Activated T-helper 2 cell treated with anti-CD3 and anti-CD28 coated beads, Interferon-gamma antibody, Interleukin-2, Interleukin-4, amounts not matched to agents 10 μg/mL and 5 μg/mL and 100 μg/mL, durations not matched to agents 14 hours and 24 hours and 36 hours (primary cell): ENCODE data around the gene HHAT. TPM values are rescaled to one million over a fixed set of nuclear protein-coding genes. Genes with fewer than 3 reads are reported as not detected.

Experiments
- DNase-seq: peaks from one replicate; pipeline ENCODE4 v3.0.0; 2021; ENCODE audit warnings: low spot score
- H3K27ac Mint-ChIP-seq: one replicate; pipeline ENCODE4 v1.8.0; 2021; ENCODE audit warnings: mixed read lengths
- H3K27me3 Mint-ChIP-seq: one replicate; pipeline ENCODE4 v1.8.0; 2021; ENCODE audit warnings: low read depth, mixed read lengths
- H3K36me3 Mint-ChIP-seq: one replicate; pipeline ENCODE4 v1.8.0; 2021; ENCODE audit warnings: low read depth, mixed read lengths
- H3K4me1 Mint-ChIP-seq: one replicate; pipeline ENCODE4 v1.8.0; 2021; ENCODE audit warnings: low read depth, mixed read lengths
- H3K4me3 Mint-ChIP-seq: one replicate; pipeline ENCODE4 v1.8.0; 2021; ENCODE audit warnings: low read depth, mild to moderate bottlenecking, moderate library complexity, mixed read lengths
- H3K9me3 Mint-ChIP-seq: one replicate; pipeline ENCODE4 v1.8.0; 2021; ENCODE audit warnings: mixed read lengths
- intact Hi-C: fragments of 100-400 bp; cut with micrococcal nuclease; formaldehyde crosslinking; loops from one replicate; pipeline ENCODE4 v1.15.1; 2023
- total RNA-seq: library from RNA; stranded (reverse); gene quantifications from 2 replicates; pipeline ENCODE4 v1.2.3, GENCODE V29; 2022

Gene HHAT
- total RNA-seq, 1 donor from 2014 or later: 0.43 TPM

- H3K4me1 Mint-ChIP-seq: peaks cover 21% of the 10 kb centered on the region
- no peak overlapping the region for H3K27ac Mint-ChIP-seq
- H3K36me3 Mint-ChIP-seq: no peaks in the 10 kb centered on the region
- intact Hi-C loops: loop anchor here (5.0 to 10.0 kb wide), 2 partner anchors 233 to 250 kb away; no protein-coding TSS in a partner anchor
- H3K9me3 Mint-ChIP-seq: no peaks in the 10 kb centered on the region
- no peak for DNase-seq
- H3K27me3 Mint-ChIP-seq: peaks cover 32% of the 10 kb centered on the region
- no peak overlapping the region for H3K4me3 Mint-ChIP-seq
Observed at GRCh38 chr1:210695026-210695425, 366.3 kb downstream of the HHAT start.

GRCh38 chr1:210696709-210697108 is 368.0 kb downstream of the HHAT start:
- Mint-ChIP-seq H3K27me3 (peaks cover 34% of the 10 kb centered on the region), H3K9me3 (no peaks in the 10 kb centered on the region), H3K4me1 (peaks cover 21% of the 10 kb centered on the region), H3K27ac (no peak overlapping the region), H3K36me3 (no peaks in the 10 kb centered on the region), H3K4me3 (no peak overlapping the region)
- DNase-seq: no peak
- intact Hi-C loops: loop anchor here (5.0 to 10.0 kb wide), 2 partner anchors 234 to 252 kb away; no protein-coding TSS in a partner anchor

GRCh38 chr1:210697185-210697584 is 368.5 kb downstream of the HHAT start:
- peaks cover 36% of the 10 kb centered on the region for H3K27me3 Mint-ChIP-seq

GRCh38 chr1:210698661-210699060 is 370.0 kb downstream of the HHAT start:
- no peak for DNase-seq
- H3K9me3 Mint-ChIP-seq: no peaks in the 10 kb centered on the region
- intact Hi-C loops: loop anchor here (5.0 to 10.0 kb wide), 2 partner anchors 236 to 254 kb away; no protein-coding TSS in a partner anchor
- no peak overlapping the region for H3K4me3 Mint-ChIP-seq
- peaks cover 12% of the 10 kb centered on the region for H3K4me1 Mint-ChIP-seq
- H3K27ac Mint-ChIP-seq: no peak overlapping the region
- peaks cover 34% of the 10 kb centered on the region for H3K27me3 Mint-ChIP-seq
- H3K36me3 Mint-ChIP-seq: no peaks in the 10 kb centered on the region

More at GRCh38 chr1:210697185-210697584, 368.5 kb downstream of the HHAT start:
- Mint-ChIP-seq H3K36me3 (no peaks in the 10 kb centered on the region), H3K27ac (no peak overlapping the region), H3K4me1 (peaks cover 21% of the 10 kb centered on the region), H3K4me3 (no peak overlapping the region), H3K9me3 (no peaks in the 10 kb centered on the region)
- no peak for DNase-seq
- intact Hi-C loops: loop anchor here (5.0 to 10.0 kb wide), 2 partner anchors 235 to 252 kb away; no protein-coding TSS in a partner anchor

GRCh38 chr1:210700083-210700482 is 371.4 kb downstream of the HHAT start:
- no peaks in the 10 kb centered on the region for H3K9me3 Mint-ChIP-seq
- intact Hi-C loops: no loop called here
- H3K36me3 Mint-ChIP-seq: no peaks in the 10 kb centered on the region
- peaks cover 36% of the 10 kb centered on the region for H3K27me3 Mint-ChIP-seq
- no peak overlapping the region for H3K4me3 Mint-ChIP-seq
- no peak overlapping the region for H3K27ac Mint-ChIP-seq
- peaks cover 12% of the 10 kb centered on the region for H3K4me1 Mint-ChIP-seq
- DNase-seq: no peak

- Mint-ChIP-seq H3K27ac (no peak overlapping the region), H3K36me3 (no peaks in the 10 kb centered on the region), H3K9me3 (no peaks in the 10 kb centered on the region)
Observed at GRCh38 chr1:210700511-210700910, 371.8 kb downstream of the HHAT start.

GRCh38 chr1:210702506-210702905 is 373.8 kb downstream of the HHAT start:
- Mint-ChIP-seq H3K36me3 (no peaks in the 10 kb centered on the region), H3K27me3 (peaks cover 29% of the 10 kb centered on the region), H3K4me1 (no peaks in the 10 kb centered on the region), H3K27ac (no peak overlapping the region), H3K4me3 (no peak overlapping the region), H3K9me3 (no peaks in the 10 kb centered on the region)
- intact Hi-C loops: no loop called here
- DNase-seq: no peak

More at GRCh38 chr1:210700511-210700910, 371.8 kb downstream of the HHAT start:
- intact Hi-C loops: no loop called here
- Mint-ChIP-seq H3K27me3 (peaks cover 33% of the 10 kb centered on the region), H3K4me1 (peaks cover 12% of the 10 kb centered on the region), H3K4me3 (no peak overlapping the region)
- DNase-seq: no peak

- Mint-ChIP-seq H3K4me1 (no peaks in the 10 kb centered on the region), H3K27ac (no peak overlapping the region), H3K27me3 (peaks cover 29% of the 10 kb centered on the region), H3K4me3 (no peak overlapping the region), H3K9me3 (no peaks in the 10 kb centered on the region), H3K36me3 (no peaks in the 10 kb centered on the region)
- intact Hi-C loops: no loop called here
- DNase-seq: no peak
Observed at GRCh38 chr1:210703593-210703992, 374.9 kb downstream of the HHAT start.

GRCh38 chr1:210705086-210705485 is 376.4 kb downstream of the HHAT start:
- intact Hi-C loops: no loop called here
- H3K27me3 Mint-ChIP-seq: peaks cover 19% of the 10 kb centered on the region
- DNase-seq: no peak
- no peaks in the 10 kb centered on the region for H3K4me1 Mint-ChIP-seq
- no peaks in the 10 kb centered on the region for H3K9me3 Mint-ChIP-seq
- no peak overlapping the region for H3K4me3 Mint-ChIP-seq
- H3K36me3 Mint-ChIP-seq: no peaks in the 10 kb centered on the region
- H3K27ac Mint-ChIP-seq: no peak overlapping the region

- DNase-seq: no peak
- intact Hi-C loops: no loop called here
- H3K27me3 Mint-ChIP-seq: peaks cover 17% of the 10 kb centered on the region
Observed at GRCh38 chr1:210706246-210706645, 377.5 kb downstream of the HHAT start.

GRCh38 chr1:210707300-210708240 is 378.9 kb downstream of the HHAT start:
- Mint-ChIP-seq H3K27ac (no peak overlapping the region), H3K9me3 (no peaks in the 10 kb centered on the region), H3K27me3 (peaks cover 10% of the 10 kb centered on the region), H3K4me3 (no peak overlapping the region), H3K36me3 (no peaks in the 10 kb centered on the region), H3K4me1 (no peaks in the 10 kb centered on the region)
- intact Hi-C loops: no loop called here
- DNase-seq: no peak

More at GRCh38 chr1:210706246-210706645, 377.5 kb downstream of the HHAT start:
- Mint-ChIP-seq H3K4me3 (no peak overlapping the region), H3K9me3 (no peaks in the 10 kb centered on the region), H3K36me3 (no peaks in the 10 kb centered on the region), H3K4me1 (no peaks in the 10 kb centered on the region), H3K27ac (no peak overlapping the region)

- intact Hi-C loops: no loop called here
- H3K27me3 Mint-ChIP-seq: peaks cover 9% of the 10 kb centered on the region
- H3K4me1 Mint-ChIP-seq: peaks cover under 1% of the 10 kb centered on the region
- no peak for DNase-seq
- no peak overlapping the region for H3K4me3 Mint-ChIP-seq
- H3K9me3 Mint-ChIP-seq: no peaks in the 10 kb centered on the region
- H3K36me3 Mint-ChIP-seq: no peaks in the 10 kb centered on the region
- H3K27ac Mint-ChIP-seq: no peak overlapping the region
Observed at GRCh38 chr1:210709701-210710100, 381.0 kb downstream of the HHAT start.
